HepG2 (cell line): ENCODE measurements around the gene CSTF3. TPM values are rescaled to one million over a fixed set of nuclear protein-coding genes. Genes with fewer than 3 reads are reported as not detected.

Experiments
- CREBL2 ChIP-seq: sonication (generic); formaldehyde crosslinking; IDR thresholded peaks from 2 replicates; pipeline ENCODE4 v1.8.1; 2023; ENCODE audit warnings: missing genetic modification reagents, mild to moderate bottlenecking, borderline replicate concordance
- GPBP1L1 ChIP-seq: sonication (generic); formaldehyde crosslinking; IDR thresholded peaks from 2 replicates; pipeline ENCODE4 v1.5.0; 2020; ENCODE audit warnings: mild to moderate bottlenecking, missing genetic modification reagents
- HBP1 ChIP-seq: IDR thresholded peaks from 2 replicates; pipeline ENCODE4 v1.6.1; 2016; ENCODE audit warnings: low read depth, control low read depth
- HMGXB4 ChIP-seq, 2 experiments: sonication (generic) in 1 of 2; formaldehyde crosslinking in 1 of 2; IDR thresholded peaks; 2 replicates each; pipeline versions ENCODE4 v1.4.0 to v1.6.1; 2018 to 2020; ENCODE audit warnings: missing genetic modification reagents in 2 of 2, borderline replicate concordance in 1 of 2, low read depth in 1 of 2, mild to moderate bottlenecking in 1 of 2, missing biosample characterization in 1 of 2
- IKZF5 ChIP-seq: IDR thresholded peaks from 2 replicates; pipeline ENCODE4 v1.6.1; 2018; ENCODE audit warnings: missing genetic modification reagents, mild to moderate bottlenecking, missing compliant biosample characterization
- IRF2 ChIP-seq: IDR thresholded peaks from 2 replicates; pipeline ENCODE4 v1.6.1; 2018; ENCODE audit warnings: missing genetic modification reagents, missing compliant biosample characterization
- MYNN ChIP-seq: sonication (generic); formaldehyde crosslinking; IDR thresholded peaks from 2 replicates; pipeline ENCODE4 v1.4.0; 2020; ENCODE audit warnings: mild to moderate bottlenecking, low read depth, missing genetic modification reagents
- NFYC ChIP-seq: IDR thresholded peaks from 2 replicates; pipeline ENCODE4 v1.6.1; 2016; ENCODE audit warnings: missing genetic modification reagents, missing compliant biosample characterization
- ZBTB14 ChIP-seq: sonication (generic); formaldehyde crosslinking; IDR thresholded peaks from 2 replicates; pipeline ENCODE4 v1.4.0; 2020; ENCODE audit warnings: missing genetic modification reagents
- ZNF20 ChIP-seq: sonication (generic); formaldehyde crosslinking; IDR thresholded peaks from 2 replicates; pipeline ENCODE4 v1.4.0; 2020; ENCODE audit warnings: mild to moderate bottlenecking, moderate library complexity, missing genetic modification reagents
- ZNF276 ChIP-seq: sonication (generic); formaldehyde crosslinking; IDR thresholded peaks from 2 replicates; pipeline ENCODE4 v1.4.0; 2020; ENCODE audit warnings: mild to moderate bottlenecking, low read depth, missing genetic modification reagents
- ZNF280D ChIP-seq: sonication (generic); formaldehyde crosslinking; IDR thresholded peaks from 2 replicates; pipeline ENCODE4 v1.5.1; 2020; ENCODE audit warnings: mild to moderate bottlenecking, missing genetic modification reagents
- ZNF441 ChIP-seq: sonication (generic); formaldehyde crosslinking; IDR thresholded peaks from 2 replicates; pipeline ENCODE4 v1.7.0; 2021; ENCODE audit warnings: missing genetic modification reagents, borderline replicate concordance
- ZNF777 ChIP-seq: sonication (generic); formaldehyde crosslinking; IDR thresholded peaks from 2 replicates; pipeline ENCODE4 v1.4.0; 2020; ENCODE audit warnings: missing genetic modification reagents
- polyA plus RNA-seq, 8 experiments: library from polyadenylated mRNA; depleted of rRNA in 3 of 8; stranded (reverse) in 7 of 8; unstranded in 1 of 8; fragments of >200 nt; fragmentation: Illumina TruSeq in 4 of 8; extraction: Trizol in 4 of 8; gene quantifications; 2 replicates each; pipeline versions ENCODE4 v1.2.1 to v1.2.3, GENCODE V29; 2011 to 2016; ENCODE audit warnings: low read depth in 4 of 8, missing spikeins in 1 of 8, mixed read lengths in 1 of 8; ENCODE audit not compliant: insufficient read depth in 1 of 8
- total RNA-seq, 5 experiments: library from RNA; depleted of rRNA; stranded (reverse); fragments of >200 nt; fragmentation: Illumina TruSeq; extraction: Trizol; gene quantifications; 2 replicates each; pipeline ENCODE4 v1.2.3, GENCODE V29; 2016; ENCODE audit warnings: low read depth in 1 of 5

The CSTF3 gene
- total and polyA plus RNA-seq, 2 of the 13 experiments (the other 11 are each of a cell fraction or from before 2014, with no cell fraction given), result 21.5 to 43.6 TPM

GRCh38 chr11:33161120-33162005, at the start of gene CSTF3 (continued):
- TF ChIP-seq HBP1 (CRISPR knock-in tag), result peak; percentile 65
- no peak for TF ChIP-seq ZNF280D
- 0 out of 2 replicates have a peak, but pooled peaks have one; percentile 44 for TF ChIP-seq ZBTB14 (CRISPR knock-in tag)
- TF ChIP-seq GPBP1L1 (CRISPR knock-in tag), result no peak
- no peak for TF ChIP-seq CREBL2 (CRISPR knock-in tag)
- TF ChIP-seq ZNF441 (CRISPR knock-in tag), result 0 out of 2 replicates have a peak, but pooled peaks have one; percentile 29
- TF ChIP-seq MYNN (CRISPR knock-in tag), result 0 out of 2 replicates have a peak, but pooled peaks have one; percentile 33
- TF ChIP-seq ZNF276 (CRISPR knock-in tag), result no peak
- TF ChIP-seq HMGXB4 (CRISPR knock-in tag; IDR thresholded peaks at IDR 0.05; ENCODE audit: borderline replicate concordance in 1 of 2, low read depth in 1 of 2), result peak; percentile 60 to 66; a peak in 2 of 4 replicates
- TF ChIP-seq ZNF20, result no peak
- peak; percentile 54 for TF ChIP-seq NFYC (CRISPR knock-in tag)
- 0 out of 2 replicates have a peak, but pooled peaks have one; percentile 35 for TF ChIP-seq ZNF777
- peak; percentile 46; the same call in 1 of the 2 replicates for TF ChIP-seq IRF2 (CRISPR knock-in tag)
- peak; percentile 83 for TF ChIP-seq IKZF5 (CRISPR knock-in tag)
